CD4-positive, alpha-beta T cell treated with Interleukin-1 beta for 1 hour (primary cell): ENCODE measurements around the gene KRTAP10-7.
"Not testable (repeated sequence)": the region's sequence is repeated elsewhere in the genome, so short reads cannot be mapped to it uniquely, and the experiment has no call there.

Experiments used
- DNase-seq, 2 donors: peaks; one replicate each; pipeline ENCODE4 v3.0.0-alpha.2; 2020 to 2022

Gene KRTAP10-7, protein sequence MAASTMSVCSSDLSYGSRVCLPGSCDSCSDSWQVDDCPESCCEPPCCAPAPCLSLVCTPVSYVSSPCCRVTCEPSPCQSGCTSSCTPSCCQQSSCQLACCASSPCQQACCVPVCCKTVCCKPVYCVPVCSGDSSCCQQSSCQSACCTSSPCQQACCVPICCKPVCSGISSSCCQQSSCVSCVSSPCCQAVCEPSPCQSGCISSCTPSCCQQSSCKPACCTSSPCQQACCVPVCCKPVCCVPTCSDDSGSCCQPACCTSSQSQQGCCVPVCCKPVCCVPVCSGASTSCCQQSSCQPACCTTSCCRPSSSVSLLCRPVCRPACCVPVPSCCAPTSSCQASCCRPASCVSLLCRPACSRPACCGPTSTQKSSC

DNA sequence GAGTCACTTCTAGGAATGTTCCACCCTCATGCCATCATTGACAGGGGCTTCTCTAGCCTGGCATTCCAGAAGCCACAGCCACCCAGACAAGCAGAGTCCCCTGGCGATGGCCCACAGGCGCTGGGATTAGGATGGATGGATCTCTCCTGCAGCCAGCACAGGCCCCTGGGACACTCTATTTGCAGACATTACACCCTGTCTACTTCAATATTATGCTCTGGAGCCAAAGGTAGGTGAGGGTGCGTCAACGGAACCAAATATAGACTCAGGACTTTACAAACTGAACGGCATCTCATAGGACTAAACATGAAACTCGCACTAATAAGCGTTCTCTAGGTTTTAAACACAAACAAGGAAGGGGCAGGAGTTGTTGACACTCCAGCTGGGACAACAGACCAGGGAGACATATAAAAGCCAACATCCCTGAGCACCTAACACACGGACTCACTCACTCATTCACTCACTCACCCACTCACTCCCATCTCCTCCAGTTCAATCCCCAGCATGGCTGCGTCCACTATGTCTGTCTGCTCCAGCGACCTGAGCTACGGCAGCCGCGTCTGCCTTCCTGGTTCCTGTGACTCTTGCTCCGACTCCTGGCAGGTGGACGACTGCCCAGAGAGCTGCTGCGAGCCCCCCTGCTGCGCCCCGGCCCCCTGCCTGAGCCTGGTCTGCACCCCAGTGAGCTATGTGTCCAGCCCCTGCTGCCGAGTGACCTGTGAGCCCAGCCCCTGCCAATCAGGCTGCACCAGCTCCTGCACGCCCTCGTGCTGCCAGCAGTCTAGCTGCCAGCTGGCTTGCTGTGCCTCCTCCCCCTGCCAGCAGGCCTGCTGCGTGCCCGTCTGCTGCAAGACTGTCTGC lies at the start of gene KRTAP10-7:
TSS of gene KRTAP10-7 (plus strand) at position 480 of the 861 bp plus-strand sequence. CDS start at position 505, 25 bp downstream.
- DNase-seq, result not testable (repeated sequence)

DNA sequence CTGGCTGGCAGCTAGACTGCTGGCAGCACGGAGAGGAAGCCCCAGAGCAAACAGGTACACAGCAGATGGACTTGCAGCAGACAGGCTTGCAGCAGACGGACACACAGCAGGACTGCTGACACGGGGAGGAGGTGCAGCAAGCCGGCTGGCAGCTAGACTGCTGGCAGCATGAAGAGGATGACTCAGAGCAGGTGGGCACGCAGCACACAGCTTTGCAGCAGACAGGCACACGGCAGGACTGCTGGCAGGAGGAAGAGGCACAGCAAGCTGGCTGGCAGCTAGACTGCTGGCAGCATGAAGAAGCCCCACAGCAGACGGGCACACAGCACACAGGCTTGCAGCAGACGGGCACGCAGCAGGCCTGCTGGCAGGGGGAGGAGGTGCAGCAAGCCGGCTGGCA lies 49.6 kb upstream of the KRTAP10-7 start:
- no peak for DNase-seq

DNA sequence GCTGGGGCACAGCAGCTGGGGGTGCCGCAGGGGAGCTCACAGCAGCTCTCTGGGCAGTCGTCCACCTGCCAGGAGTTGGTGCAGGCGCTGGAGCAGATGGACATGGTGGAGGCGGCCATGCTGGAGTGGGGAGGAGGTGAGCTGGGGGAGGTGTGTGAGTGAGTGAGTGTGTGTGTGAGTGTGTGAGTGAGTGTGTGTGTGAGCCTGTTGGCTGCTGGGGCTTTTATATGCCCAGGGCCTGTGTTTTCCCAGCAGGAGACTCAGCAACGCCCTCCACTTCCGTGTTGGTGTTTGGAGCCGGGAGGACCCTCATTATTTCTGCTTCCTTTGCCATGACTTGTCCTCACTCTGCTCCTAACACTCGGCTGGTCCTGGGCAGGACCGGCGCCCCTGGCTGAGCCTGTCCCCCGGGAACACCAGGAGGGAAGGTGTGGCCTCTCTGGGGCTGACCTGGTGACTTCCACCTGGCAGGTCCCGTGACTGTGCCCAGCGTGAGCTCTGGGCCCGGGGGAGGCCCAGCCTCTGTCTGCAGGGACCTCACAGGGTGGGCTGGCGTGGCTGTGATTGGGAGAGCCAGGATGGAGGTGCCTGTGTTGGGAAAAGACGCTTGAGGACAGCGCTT lies 48.9 kb upstream of the KRTAP10-7 start, which contains the start of gene KRTAP10-2:
TSS of gene KRTAP10-2 (minus strand) at position 166 of the 622 bp plus-strand sequence. CDS start at position 119, 47 bp downstream.
- DNase-seq, result no peak

DNA sequence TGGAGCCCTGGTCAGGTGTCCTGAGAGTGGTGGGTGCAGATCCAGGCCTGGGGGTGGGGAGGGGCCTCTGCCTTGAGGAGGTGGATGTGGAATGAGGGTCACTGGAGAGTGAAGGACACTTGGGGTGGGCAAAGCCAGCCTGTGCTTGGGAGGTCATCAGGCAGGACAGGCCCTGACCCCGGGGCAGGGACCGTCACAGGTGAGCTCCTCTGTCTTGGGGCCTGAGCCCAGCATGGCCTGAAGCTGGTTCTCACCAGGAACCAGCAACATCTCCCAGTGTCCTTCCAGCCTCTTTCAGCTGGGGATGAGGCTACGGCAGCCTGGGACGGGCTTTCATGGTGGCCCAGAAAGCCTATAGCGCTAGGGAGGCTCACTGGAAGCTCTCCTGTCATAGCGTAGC lies 48.3 kb upstream of the KRTAP10-7 start:
- DNase-seq, result no peak

DNA sequence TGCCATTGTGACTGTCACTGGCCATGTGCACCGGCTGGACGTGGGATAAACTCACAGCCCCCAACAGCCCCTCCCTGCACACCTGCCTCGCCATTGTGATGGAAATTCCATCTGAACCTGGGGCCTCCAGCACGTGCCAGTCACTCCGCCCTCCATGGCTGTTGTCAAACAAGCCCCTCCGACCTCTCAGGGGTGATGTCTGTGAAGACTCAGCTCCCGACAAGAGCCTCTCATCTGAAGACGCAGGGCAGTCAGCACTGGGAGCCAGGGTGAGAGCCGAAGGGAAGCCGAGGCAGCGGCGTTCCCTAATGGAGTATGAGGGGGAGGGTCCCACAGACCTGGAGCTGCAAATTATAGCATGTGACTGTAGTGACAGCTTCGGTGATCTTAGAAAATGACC lies 47.7 kb upstream of the KRTAP10-7 start:
- DNase-seq, result no peak

DNA sequence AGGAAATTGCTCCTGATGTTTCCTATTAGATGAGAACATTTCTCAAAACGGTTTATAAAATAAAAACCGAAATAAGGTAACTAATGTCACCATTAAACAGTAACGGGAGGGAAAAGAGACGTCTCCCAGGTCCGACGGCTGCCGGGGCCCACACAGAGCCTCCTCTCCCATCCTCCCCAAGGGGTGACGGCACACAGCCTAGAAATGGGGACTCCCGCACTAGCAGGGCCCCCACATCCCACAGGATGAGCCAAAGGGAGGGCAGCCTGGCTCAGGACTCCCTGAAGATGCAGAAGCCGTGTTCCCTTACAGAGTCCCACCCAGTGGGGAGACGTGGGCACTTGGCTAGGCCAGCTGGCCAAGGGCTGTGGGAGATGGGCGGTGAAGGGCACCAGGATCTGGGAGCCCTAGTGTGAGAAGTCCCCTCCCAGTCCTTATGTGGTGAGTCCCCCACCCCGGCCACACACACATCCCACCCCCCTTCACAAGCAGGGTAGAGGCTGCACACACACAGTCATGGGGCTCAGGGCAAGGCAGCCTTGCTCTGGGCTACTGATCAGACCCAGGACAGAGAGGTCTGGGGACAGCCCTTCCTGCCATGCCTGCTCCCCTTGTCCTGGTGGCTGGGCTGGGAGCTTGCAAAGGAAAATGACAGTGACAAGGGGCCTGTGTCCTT lies 45.1 kb upstream of the KRTAP10-7 start:
- DNase-seq, result no peak

DNA sequence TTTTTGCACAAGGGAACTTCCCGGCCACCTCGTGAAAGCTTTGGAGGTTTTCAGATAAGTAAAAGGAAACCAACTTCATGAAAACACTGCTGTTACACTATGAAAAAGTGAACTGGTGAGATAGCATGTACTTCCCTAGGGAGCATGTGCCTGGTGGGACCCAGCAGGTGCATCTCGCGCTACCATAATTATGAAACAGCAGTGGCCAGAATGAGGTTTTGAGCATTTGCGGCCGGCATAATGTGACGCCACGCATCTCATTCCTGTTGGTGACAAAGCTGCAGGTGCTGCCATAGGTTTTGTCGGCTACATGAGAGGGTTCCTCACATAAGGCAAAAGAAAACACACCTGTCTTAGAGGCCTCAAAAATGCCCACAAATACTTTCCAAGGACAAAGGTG lies 43.5 kb upstream of the KRTAP10-7 start:
- DNase-seq, result no peak

DNA sequence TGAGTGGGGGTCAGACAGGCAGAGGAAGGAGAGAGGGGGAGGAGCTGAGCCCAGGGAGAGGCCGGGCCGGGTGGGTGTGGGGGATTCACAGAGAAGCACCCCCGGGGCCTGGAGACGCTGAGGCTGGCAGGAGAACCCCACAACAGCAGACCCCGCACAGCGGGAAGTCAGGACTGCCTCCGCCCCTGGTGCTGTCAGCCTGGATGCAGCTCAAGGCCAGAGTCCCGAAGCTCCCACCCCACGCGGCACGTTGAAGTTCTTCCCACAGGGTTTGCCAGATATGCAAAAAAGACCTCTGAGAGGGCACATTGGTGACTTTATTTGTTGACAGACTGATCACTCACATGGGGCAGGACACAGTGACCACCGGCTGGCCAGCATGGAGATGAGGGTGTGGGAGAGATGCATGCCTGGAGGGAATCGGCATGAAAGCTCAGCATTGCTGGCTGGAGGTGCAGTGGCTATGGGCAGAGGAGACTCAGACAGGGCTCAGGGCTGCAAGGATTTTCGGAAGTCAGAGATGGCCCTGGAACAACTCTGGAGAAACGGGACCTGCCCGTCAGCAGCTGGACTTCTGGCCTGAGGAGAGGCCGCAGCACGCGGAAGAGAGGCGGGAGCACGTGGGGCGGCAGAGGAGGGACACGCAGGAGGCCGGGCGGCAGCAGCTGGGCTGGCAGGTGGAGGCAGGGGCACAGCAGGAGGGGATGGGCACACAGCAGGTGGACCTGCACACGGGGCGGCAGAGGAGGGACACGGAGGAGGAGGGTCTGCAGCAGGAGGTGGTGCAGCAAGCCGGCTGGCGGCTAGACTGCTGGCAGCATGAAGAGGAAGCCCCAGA lies 42.7 kb upstream of the KRTAP10-7 start:
- DNase-seq, result no peak

DNA sequence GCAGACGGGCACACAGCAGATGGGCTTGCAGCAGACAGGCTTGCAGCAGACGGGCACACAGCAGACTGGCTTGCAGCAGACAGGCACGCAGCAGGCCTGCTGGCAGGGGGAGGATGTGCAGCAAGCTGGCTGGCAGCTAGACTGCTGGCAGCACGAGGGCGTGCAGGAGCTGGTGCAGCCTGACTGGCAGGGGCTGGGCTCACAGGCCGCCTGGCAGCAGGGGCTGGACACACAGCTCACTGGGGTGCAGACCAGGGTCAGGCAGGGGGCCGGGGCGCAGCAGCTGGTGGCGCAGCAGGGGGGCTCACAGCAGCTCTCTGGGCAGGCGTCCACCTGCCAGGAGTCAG lies 42.1 kb upstream of the KRTAP10-7 start:
- DNase-seq, result not testable (repeated sequence)

DNA sequence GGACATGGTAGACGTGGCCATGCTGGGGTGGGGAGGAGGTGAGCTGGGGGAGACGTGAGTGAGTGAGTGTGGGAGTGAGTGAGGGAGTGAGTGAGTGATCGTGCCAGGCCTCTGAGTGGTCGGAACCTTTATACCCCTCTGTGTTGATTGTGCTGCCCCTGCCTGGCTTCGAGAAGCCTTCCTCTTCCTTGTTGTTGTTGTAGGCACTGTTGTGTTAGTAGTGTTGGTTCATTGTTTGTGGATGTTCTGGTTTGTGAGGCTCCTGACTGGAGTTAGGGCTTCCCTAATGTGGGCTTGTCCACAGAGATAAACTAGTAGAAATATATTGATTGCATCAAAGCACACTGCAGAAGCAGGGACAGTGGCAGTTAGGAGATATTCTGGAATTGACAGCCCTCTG lies 41.7 kb upstream of the KRTAP10-7 start, which contains the start of gene KRTAP10-3:
TSS of gene KRTAP10-3 (minus strand) at position 101 of the 400 bp plus-strand sequence. CDS start at position 21, 80 bp downstream.
- no peak for DNase-seq

DNA sequence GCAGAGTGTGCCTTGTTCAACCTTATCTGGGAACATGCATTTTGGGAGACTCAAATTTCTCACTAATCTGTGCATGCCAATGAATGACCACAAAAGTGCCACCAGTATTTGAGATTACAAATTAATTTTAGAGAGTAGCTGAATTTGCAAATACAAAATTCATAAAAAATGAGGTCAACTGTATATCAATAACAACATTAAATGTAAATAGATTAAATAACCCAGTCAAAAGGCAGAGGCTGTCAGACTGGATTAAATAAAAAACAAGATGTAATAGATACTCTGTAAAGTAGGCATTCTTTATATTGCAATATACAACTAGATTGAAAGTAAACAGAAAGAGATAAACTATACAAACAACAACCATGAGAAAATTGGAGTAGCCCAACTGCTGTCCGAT lies 36.3 kb upstream of the KRTAP10-7 start:
- DNase-seq, result no peak

DNA sequence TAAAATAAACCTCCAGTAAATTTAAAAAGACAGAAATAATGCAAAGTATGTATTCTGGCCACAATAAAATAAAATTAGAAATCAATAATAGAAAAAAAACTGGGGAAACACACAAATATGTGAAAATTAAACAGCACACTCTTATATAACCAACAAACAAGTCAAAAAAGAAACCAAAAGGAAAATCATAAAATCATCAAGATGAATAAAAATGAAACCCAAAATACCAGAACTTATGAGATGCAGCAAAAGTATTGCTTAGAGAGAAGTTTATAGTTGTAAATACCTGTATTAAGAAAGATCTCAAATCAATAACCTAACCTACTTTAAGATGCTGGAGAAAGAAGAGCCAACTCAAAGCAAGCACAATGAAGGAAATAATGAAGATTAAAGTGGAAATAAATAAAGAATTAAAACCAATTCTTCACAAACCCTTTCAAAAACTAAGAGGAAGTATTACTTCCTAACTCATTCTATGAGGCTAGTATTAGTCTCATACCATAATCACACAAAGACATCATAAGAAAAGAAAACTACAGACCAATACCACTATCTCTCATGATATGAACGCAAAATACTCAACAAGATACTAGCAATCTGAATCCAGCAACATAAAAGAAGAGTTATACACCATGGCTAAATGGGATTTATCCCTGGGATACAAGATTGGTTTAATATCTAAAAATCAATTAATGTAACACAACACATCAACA lies 35.4 kb upstream of the KRTAP10-7 start:
- no peak for DNase-seq

DNA sequence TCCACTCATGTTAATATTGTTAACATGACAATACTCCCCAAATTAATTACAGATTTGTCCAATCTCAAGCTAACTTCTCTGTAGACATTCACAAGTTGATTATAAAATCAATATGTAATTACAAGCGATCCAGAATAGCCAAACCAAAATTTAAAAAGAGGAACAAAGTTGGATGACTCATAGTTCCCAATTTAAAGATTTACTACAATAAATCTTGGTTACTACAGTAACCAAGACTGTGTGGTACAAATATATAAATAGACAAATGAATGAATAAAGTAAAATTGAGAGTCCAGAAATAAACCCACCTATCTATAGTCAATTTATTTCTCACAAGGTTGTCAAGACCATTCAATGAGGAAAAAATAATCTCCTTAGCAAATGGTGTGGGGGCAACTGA lies 34.0 kb upstream of the KRTAP10-7 start:
- DNase-seq, result no peak

DNA sequence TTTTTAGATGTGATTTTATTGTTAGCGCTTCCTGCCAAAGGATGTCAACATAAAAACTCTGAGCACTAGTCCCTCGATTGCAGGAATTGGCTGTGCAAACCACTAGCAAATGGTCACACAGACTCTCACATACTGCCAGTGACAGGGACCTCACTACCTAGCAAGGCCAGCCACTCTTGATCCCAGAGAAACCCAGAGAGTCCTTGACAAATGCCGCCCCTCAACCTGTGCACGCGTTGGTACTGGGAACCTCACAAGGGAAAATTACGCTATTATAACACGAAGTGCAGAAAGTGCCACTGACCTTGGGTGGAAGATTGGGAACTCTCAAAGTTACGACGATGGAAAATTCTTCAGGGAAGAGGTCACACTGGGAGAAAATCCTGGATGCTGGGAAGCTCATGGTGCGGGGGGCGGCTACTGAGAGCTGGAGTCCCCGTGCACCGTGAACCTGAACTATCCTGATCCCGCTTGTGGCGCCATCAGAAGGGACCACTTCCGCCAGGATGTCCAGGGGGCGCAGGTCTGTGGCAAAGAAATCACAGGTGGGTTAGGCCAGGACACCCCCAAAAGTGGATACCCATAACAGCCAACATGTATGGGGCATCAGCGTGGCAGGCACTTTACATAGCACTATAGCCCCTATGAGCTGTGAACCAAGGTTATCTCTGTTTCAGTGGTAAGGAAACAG lies 32.8 kb upstream of the KRTAP10-7 start:
- no peak for DNase-seq

DNA sequence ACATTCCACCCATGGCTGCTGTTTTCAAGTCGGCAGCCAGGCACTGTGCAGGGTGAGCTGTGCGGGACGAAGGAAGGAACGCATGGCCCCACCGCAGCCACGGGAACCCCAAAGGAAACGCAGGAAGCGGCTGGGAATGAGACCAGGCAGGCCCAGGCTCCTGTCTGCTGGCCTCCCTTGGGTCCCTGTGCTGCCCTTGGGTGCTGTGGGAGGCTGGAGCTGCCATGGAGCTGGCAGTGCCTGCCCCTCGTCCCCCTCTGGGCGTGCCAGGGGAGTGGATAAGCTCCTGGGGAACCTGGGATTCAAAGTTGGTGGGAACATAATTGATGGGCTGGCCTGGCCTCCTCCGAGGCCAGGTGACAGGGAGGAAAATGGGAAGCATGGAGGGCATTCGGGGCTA lies 32.1 kb upstream of the KRTAP10-7 start:
- no peak for DNase-seq

DNA sequence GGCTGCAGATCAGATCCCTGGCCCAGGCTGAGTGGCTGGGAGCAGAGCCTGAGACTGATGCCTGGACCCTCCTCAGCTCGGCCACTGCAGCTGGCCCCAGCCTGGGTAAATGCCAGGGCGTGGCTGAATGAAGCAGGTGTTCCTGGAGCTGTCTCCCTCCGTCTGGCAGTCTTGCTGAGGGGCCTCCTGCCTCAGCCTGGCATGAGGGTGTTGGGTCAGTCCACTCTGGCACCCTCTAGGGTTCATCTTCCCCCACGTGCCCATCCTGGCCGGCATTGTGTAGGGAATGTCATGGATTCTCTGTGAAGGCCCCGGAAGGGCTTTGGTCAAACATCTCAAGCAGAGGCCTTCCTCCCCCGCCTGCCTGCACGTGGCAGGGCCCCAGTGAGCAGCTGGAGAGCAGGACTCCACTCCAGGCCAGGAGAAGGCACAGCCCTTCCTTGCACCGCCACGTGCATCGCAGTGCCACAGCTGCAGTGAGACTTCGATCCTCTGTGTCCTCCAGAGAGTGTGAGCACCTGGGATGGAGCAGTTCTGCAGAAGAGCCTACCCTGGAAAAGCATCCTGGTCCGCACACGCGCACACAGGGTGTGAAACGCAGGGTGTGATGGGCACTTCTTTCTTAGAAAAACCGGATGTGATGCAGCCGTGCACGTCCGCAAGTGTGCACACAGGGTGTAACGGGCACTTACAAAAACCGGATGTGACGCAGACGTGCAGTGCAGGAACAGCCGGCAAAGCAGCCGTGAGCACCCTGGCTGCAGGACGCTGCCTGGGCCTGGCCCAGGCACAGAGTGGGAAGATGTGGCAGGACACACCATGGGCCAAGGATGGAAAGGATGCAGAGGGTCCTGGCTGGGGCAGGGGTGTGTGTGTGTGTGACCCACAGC lies 31.5 kb upstream of the KRTAP10-7 start:
- no peak for DNase-seq

DNA sequence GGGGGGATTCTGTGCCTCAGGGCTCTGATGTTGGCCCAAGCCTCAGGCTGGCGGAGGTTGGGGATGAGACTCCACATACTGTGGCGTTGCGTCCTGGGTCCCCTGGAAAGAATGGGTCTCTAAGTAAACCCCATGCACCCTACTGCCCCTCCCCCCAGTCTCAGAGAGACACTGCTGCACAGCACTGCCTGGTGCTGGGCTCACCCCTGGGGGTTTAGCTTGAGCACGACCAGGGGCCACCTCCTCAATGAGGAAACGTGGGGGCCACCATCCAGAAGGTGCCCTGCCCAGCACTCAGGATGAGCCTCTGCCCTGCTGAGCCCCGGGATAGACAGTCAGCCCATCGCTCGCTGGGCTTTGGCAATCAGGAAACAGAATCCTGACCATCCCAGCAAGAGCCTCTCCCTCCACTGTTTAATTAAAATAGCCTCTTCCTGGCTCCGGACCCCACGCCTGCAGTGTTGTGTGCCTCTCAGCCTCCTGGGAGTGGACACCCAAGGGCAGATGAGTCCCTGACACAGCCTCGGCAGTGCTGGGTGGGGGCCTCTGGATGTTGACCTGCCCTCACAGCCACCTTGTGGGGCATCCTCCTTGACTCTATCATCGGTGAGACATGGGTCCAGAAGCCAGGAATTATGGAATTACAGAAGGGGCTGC lies 30.4 kb upstream of the KRTAP10-7 start:
- no peak for DNase-seq

DNA sequence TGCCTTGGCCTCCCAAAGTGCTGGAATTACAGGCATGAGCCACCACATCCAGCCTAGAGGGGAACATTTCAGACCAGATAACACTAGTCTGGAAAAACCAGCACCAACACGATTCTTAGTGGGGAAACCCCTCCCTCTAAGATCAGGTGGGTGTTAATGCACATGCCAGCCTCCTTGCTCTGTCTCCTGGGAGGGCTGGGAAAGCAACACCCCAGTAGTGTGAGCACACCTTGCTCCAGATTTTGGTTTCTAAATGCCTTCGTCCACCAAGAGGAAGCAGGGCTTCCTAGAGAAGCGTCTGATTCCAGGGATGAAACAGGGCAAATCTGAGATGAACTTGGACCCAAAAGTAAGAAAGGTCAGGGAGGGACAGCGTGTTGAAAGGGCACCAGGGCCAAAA lies 29.1 kb upstream of the KRTAP10-7 start:
- no peak for DNase-seq
